K562 (cell line): ENCODE measurements around the gene CREB5.

Experiments
- CTCF ChIP-seq, 3 experiments: IDR thresholded peaks in 2 of 3; conservative IDR thresholded peaks in 1 of 3; 2 replicates each; pipeline ENCODE4 v1.5.1; 2011 to 2012; ENCODE audit warnings: low read length in 3 of 3, mild to moderate bottlenecking in 3 of 3, control low read depth in 2 of 3, improper control_type of control experiment in 1 of 3, inconsistent platforms in 1 of 3, low read depth in 1 of 3, mixed read lengths in 1 of 3, moderate library complexity in 1 of 3; ENCODE audit not compliant: insufficient read depth in 2 of 3
- JUNB ChIP-seq: fragments of 450-650 bp; formaldehyde crosslinking; conservative IDR thresholded peaks from 2 replicates; pipeline ENCODE4 v1.4.0; 2020; ENCODE audit warnings: mild to moderate bottlenecking
- MXI1 ChIP-seq: IDR thresholded peaks from 2 replicates; pipeline ENCODE4 v1.6.1; 2011; ENCODE audit warnings: low read depth, mild to moderate bottlenecking, improper control_type of control experiment, low read length
- SMAD4 ChIP-seq: fragments of 250-450 bp; sonication (Bioruptor Pico); conservative IDR thresholded peaks from 2 replicates; pipeline ENCODE4 v1.8.0; 2021; ENCODE audit warnings: inconsistent platforms, mild to moderate bottlenecking, moderate library complexity
- SMARCA4 ChIP-seq: fragments of 450-650 bp; IDR thresholded peaks from 2 replicates; pipeline ENCODE4 v1.6.1; 2016
- SREBF1 ChIP-seq: fragments of 150-350 bp; IDR thresholded peaks from 2 replicates; pipeline ENCODE4 v1.6.1; 2014; ENCODE audit warnings: antibody characterized with exemption, low read depth, low read length, borderline replicate concordance
- YY1 ChIP-seq, 3 experiments: IDR thresholded peaks; 2 replicates each; pipeline ENCODE4 v1.6.1; 2011; ENCODE audit warnings: low read length in 2 of 3, mild to moderate bottlenecking in 2 of 3, moderate library complexity in 2 of 3, borderline replicate concordance in 1 of 3, control low read depth in 1 of 3, low read depth in 1 of 3; ENCODE audit not compliant: insufficient read depth in 3 of 3, insufficient replicate concordance in 2 of 3, control insufficient read depth in 1 of 3, insufficient read length in 1 of 3; ENCODE audit errors: extremely low read depth in 1 of 3

- TF ChIP-seq SMARCA4 (no peak), JUNB (CRISPR knock-in tag) (no peak), MXI1 (no peak), SREBF1 (no peak), YY1 (IDR thresholded peaks at IDR 0.05; ENCODE audit: borderline replicate concordance in 1 of 3, control insufficient read depth in 1 of 3, extremely low read depth in 1 of 3, insufficient read depth in 3 of 3, insufficient read length in 1 of 3, insufficient replicate concordance in 2 of 3, low read depth in 1 of 3, low read length in 2 of 3) (no peak), CTCF (IDR thresholded peaks at IDR 0.05 in 2 of 3, conservative IDR thresholded peaks at IDR 0.05 in 1 of 3; ENCODE audit: insufficient read depth in 2 of 3, low read depth in 1 of 3, low read length in 3 of 3) (no peak), SMAD4 (CRISPR knock-in tag) (no peak)
Observed at GRCh38 chr7:28871631-28872030, 459.3 kb downstream of the CREB5 start.
